AG08395 (cell line): ENCODE data around the gene TUSC2.
A peak's percentile ranks its signal among the peaks of the same experiment; 100 is the strongest.

ENCODE experiments used
- DNase-seq: peaks from one replicate; pipeline ENCODE4 v3.0.0; 2012; ENCODE audit warnings: mixed read lengths, low spot score

Gene TUSC2, protein sequence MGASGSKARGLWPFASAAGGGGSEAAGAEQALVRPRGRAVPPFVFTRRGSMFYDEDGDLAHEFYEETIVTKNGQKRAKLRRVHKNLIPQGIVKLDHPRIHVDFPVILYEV

DNA sequence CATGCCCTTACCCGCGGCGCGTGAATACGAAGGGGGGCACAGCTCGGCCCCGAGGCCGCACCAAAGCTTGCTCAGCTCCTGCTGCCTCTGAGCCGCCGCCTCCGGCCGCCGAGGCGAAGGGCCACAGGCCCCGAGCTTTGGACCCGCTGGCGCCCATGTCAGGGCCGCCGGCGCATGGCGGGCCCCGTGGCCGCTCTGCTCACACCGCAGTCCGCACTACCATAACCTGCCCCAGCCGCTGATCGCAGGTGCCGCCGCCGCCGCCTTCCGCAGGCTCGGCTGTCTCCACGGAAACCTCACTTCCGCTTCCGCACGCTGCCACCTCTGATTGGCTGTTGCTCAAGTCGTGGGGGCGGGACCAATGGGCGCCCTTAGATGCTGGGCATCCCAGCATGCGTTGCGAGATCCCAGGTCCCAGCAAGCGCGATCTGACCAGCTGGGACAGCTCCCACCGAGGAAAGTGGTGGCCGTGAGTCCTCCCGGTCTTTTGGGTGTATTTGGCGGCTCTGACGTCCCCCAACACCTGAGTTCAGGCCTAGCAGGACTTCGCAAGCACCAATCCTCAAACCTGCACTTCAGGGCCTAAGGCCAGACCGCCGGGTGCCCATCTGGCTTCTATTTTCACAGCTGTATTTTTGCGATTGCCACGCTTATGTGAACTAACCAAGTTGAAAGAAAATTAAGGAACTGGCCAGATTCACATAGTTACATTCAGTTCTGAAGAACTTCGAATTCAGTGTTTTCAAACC lies at the start of gene TUSC2:
Gene TUSC2 (minus strand): TSS at position 281 of the 749 bp plus-strand sequence. CDS start 124 bp downstream, at position 157.
- peak; percentile 98 for DNase-seq

DNA sequence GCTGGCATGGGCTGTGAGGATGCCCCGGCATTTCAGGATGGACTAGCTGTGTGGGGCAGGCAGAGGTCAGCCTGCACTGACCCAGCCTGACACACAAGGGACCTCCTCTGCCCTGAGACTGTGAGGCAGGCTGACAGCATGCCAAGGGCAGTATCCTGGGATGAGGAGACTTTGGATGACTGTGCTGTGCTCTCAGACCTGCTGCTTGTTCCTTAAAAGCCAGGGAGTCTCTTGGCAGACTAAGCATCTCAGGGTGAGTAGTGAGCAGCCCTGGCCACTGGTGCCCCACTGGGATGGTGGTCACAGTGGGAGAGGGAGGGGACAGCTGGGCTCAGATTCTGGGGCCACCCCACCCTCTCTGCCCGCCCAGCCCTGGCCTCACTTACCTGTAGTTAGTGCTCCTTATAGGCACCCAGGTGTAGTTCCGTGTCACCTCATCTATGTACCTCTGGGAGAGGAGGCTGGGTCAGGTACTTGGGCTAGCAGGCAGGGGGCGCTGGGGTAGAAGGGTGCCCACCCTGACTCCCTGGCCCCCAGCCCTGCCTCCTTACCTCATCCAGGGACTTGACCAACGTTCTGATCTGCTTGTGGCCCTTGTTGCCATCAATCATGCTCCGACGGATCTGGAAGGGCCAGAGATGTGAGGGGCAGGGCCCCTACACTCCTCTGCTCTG lies 47.4 kb upstream of the TUSC2 start:
- DNase-seq: peak; percentile 29

DNA sequence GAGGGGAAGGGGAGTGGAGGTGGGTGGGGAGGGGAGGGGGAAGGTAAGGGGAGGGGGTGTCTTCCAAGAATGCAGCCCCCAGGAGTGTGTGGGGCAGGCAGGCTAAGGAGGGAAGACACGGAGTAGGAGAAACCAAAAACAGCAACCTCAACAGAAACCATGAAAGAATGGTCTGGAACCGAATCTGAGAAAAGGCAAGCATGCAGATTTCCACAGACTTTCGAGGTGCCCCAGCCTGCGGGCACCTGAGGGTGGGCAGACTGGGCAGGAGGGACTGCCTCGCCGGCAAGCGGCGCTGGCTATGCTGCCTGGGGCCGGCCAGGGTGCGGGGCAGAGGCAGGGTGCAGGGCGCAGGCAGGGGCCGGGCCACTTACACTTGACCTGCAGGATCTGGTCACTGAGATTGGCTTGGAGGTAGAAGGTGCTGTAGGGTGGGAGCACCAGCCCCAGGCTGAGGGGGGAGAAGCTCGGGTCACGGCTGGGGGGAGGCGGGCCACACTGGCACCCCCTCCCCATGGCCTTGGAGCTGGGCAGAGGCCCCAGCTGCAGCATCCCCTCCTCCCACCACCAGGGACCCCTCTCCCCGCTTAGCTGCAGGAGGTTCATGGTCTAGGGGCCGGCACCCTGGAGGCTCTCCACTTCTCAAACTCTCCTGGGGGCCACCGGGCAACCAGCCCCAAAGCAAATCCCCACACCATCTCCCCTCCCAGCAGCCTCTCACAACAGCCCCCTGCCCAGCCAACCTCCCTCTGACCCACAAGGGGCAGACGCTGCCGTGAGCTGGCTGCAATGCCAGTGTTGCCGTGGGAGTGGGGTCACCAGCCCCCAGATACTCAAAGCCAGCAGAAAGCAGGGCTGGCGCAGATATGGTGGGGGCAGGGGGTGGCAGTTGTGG lies 46.6 kb upstream of the TUSC2 start:
- DNase-seq: no peak

DNA sequence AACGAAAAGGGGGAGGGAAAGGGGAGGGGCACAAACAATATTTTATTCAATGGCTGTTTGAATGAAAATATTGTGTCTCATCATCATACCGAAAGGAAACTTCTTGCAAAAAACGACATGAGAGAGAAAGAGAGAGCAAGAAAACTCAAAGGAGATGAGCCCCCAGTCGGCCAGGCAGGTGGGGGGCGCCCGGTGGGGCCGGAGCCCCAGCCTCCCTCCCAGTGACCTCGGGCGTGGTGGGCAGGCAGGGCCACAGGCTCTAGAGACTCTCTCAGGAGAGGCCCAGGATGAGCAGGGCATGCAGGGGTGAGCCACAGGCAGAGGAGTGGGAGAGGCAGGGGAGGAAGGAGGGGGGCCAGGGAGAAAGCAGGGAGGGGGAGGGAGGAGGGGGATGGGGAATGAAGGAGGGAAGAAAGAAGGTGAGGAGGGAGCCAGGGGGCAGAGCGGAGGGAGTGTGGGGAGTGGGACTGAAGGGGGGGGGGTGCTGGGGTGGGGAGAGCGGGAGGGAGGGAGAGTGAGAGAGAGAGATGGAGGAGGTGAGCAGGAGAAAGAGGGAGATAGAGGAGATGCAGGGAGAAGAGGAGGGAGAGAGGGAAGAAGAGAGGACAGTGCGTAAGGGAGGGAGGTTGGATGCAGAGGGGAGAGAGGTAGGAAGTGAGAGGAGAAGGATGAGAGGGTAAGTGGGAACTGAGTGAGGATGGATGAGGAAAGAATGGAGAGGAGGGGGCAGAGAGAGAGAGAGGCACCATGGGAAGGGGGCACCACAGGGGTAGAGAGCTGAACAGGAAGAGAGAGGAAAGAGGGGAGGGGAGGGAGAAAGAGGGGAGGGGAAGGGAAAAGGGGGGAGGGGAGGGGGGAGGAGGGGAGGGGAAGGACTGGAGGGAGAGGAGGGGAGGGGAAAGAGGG lies 45.4 kb upstream of the TUSC2 start:
- DNase-seq: no peak

DNA sequence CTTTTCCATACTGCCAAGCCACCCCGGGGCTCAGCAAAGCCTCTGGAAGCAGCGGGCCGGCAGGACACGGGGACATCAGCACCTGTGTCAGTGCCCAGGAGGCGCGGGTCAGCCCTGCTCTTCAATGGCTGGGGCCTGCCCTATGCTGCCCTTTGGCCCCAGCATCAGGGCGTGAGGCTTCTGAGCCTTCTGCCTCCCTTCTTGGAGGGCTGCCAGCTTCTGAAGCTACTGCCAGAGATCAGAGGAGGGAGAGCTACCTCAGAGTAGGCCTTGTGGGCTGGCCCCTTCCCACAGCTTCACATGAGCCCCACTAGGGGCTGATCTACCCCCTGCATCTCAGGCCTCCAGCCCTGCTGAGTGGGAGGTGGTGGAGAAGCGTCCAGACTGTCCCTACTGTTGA lies 44.3 kb upstream of the TUSC2 start:
- no peak for DNase-seq

DNA sequence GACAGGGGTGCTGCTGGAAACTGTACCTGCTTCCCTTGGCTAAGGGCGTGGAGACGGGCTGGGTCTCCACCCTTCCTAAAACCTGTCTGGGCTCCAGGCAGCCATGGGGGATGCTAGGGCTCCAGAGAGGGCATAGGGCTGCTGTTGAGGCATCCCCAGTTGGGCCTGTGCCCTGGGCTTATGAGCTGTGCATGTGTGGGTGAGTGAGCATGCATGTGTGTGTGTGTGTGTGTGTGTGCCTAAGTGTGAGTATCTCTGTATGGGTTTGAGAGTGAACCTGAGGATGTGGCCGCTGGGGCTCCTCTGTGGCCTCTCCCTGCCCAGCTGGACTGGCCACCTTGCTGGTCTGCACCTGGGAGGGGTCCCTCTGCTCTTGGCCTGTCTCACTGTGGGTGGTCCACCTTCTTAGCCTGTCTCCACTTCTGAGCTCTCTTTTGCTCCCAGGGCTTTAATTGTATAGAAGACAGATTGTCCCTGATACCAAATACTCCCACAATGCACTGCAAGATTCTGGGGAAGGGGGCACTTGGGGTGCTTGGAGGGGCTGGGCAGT lies 43.2 kb upstream of the TUSC2 start:
- no peak for DNase-seq

DNA sequence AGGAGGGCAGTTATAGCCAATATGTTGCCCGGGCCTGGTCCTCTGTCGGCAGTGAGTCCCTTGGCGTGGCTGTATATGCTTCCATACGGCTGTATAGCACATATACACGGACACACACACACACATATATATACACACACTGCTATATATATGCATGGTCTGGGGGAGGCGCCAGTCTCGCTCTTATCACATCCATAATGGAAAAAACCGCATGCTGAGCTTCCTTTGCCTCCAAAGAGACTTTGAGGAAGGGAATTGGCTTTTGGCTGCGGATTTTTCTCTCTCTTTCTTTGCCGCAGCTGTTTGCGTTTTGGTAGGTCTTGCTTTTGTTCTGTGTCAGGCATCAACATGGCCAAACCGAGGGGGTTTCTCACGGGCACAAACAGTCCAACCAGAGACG lies 42.6 kb upstream of the TUSC2 start:
- no peak for DNase-seq

DNA sequence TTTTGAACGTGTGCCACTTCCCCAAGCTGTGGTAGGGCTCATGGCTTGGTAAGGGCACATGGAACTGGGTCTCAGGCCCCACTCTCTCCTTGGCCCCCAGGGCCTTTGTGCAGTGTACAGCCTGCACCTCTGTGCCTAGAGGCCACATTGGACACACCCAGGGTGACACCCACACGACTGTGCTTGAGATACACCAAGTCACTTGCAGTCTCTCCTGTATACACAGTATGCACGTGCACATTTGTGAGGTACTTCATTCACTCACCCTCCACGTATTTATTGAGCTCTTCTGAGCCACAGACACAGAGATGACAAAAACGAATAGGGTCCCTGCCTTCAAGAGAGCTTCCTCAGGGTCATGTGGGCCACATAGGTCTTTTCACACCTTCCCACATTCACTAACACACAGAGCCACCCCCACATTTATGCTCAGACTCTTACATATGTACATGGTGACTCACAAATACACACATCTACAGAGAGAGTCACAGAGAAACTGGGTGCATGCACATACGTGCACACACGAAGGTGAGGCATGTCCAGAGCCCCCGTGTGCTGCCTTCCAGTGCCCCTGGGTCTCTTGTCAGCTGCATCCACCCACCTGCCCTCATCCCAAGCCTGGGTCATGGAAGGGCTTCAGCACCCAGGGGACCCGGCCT lies 41.1 kb upstream of the TUSC2 start:
- no peak for DNase-seq

DNA sequence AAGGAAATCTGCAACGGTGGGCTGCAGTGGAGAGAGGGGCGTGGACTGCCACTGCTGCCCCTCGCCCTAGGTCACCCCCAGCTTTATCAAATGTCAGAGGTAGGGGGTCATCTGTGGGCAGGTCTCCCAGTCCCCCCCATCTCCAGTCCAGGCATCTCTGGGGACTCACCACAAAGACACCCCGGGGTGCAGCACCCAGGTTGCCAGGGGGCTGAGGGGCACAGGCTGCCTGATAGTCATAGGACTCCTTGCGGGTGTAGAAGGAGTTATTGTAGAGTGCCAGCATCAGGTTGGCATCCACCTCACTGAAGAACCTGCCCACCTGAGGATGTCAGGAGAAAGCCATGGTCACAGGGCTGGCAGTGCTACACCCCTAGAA lies 37.8 kb upstream of the TUSC2 start:
- DNase-seq: no peak

DNA sequence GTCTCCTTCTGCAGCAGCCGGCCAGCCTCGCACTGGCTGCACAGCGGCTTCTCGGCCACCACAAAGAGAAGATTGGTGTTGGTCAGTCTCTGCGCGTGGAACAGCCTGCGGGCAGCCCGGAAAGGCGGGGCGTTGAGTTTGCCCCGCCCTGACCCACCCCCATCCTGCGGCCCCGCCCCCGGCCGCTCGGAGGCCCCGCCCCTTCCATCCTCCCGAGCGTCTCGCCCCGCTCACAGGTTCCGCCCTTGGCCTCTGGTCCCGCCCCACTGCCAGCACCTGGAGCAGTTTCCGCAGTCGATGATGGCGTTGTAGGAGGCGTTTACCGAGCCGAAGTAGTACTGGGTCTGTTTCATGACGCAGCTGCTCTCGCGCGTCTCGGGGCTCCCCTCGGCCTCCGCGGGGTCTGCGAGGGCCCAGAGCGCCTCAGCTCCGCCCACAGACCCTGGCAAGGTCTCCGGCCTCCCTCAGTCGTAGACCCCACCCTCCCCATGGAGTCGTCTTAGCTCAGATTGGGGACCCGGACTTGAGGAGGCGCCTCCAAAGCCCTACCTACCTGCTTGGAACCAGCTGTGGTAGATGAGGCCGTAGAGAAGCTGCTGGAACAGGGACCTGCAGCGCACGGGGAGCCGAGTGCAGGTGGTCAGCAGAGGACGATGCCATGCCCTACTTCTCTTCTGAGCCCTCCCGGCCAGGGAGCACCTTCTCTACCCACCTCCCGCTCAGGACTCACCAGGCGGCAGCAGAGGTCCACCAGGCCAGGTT lies 37.2 kb upstream of the TUSC2 start:
- DNase-seq: peak; percentile 93

DNA sequence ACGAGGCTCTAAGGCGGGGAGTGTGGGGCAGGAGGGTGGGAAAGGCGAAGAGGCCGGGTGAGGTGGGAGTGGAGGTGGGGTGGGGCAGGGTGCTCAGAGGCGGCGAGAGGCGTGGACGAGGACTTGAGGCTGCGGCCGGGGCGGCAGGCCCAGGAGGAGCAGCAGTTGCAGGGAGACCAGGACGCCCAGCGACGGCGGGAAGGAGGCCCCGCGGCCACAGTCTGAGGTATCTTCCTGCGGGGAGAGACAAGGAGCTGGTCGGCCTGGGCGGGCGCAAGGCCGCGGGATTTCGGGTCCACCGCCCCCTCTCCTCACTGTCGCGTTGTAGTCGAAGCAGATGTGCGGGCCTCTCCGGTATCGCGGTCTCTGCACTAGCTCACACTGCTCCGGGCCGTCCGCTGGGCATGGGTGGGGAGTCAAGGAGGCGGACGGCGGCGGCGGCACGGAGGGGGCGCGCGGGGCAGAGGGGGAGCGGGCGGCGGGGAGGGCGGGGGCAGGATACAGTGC lies 36.6 kb upstream of the TUSC2 start:
- DNase-seq: peak; percentile 34

DNA sequence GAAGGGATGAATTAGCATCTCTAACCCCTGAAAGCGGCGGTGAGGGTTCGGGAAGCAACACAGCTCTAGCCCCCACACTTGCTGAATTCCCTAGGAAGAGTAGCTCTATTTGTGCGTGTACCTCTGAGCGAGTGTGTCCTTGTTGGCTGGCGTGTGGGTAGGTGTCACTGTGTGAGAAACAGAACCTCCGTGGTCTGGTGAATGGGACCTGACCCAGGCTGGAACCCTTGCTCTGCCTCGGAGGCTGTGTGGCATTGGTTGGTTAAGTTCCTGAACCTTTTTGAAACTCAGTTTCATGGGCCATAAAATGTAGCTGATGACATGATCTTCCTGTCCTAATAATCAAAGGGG lies 31.7 kb upstream of the TUSC2 start:
- no peak for DNase-seq

DNA sequence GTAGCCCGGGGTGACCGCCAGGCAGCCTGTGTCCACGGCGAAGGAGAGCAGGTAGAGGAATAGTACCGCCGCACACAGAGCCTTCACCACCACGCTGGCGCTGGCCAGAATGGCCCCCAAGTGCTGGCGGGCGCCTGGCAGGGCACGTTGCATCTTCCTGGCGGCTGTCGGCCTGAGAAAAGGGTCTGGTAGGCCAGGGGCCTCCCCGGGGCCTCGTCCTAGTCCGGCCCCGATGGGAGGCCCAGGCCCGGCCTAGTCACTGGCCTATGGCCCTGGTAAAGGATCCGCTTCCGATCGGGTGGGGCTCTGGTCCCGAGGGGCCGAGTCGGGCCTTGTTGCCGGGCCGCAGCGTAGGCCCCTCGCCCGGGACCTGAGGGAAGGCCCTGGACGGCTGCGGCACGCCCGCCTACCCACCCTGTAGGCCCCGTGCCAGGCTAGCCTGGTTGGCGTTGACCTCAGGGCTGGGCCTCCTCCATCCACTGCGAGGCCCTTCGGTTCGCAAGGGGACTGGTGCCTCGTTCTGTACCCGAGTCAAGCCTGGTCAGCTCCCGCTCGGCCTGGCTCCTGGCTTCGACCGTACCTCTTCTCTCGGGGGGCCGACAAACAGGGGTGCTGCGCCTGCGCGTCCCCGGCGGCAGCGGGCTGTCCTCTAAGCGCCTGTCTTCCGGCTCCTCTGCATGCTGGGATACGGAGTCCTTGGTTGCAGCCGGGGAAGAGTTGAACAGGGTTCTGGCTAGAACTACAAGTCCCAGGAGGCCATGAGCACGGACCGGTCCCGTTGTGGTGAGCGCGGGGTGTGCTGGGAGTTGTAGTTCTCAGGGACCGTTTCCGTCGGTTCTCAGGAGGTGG lies 31.1 kb upstream of the TUSC2 start, which contains the start of gene TMEM115:
Gene TMEM115 (minus strand): TSS at position 611 of the 849 bp plus-strand sequence. CDS start 458 bp downstream, at position 153.
- peak; percentile 99 for DNase-seq

DNA sequence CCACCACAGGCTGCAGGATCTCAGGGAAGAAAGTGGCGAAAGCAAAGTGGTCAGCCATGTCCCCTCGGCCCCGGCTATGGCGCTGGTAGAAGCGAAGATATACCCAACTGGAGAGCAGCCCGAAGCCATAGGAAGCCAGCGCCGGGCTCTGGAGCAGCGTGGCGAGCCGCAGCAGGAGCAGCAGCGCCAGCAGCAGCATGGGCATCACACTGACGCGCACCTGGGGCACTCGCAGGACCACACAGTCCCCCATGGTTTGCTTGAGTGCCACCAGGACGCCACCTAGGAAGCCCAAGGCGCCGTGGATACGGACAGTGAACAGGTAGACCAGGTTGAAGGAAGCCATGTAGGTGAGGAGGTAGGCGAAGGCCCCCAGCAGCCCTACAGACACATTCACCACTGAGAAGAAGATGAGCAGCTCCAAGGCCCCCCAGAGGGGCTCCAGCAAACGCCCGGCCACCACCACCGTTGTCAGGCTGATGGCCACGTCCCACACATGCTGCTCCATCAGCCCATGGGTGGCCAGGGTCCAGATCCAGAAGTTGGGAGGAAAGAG lies 30.4 kb upstream of the TUSC2 start:
- no peak for DNase-seq

DNA sequence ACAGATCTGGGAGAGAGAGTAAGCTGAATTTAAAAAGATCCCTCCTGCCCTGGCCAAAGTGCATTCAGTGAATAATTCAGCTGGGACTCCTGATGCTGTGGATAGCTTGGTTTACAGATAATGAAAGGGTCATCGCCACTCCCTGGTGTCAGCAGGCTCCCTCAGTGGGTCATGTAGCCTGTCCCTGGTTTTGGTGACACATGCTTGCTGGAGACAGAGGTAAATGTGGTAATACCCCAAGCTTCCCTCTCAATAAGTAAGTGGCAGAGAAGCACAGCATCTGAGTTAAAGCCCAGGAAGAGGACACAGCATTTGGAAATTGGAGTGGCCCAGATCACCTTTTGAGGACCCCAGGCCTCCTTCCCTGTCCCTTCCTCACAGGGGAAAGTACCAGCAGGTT lies 29.5 kb upstream of the TUSC2 start:
- DNase-seq: no peak

DNA sequence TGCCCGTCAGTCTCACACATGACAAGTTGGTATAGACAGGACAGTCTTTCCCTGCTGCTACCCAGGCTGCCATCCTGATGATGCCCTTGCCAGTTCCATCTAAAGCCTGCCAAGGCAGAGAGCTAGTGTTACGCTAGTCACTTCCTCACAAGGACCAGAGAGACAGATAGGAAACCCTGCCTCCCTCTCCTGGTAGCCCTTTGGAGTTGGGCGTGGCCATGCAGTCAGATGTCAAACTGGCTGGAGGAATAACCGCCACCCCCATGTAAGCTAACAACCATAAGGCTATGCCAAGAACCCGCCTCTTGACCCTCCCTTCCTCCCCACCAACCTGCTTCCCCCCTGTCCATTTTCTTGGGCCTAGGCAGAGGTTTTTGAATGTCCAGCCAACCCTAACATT lies 28.5 kb upstream of the TUSC2 start:
- DNase-seq: peak; percentile 41

DNA sequence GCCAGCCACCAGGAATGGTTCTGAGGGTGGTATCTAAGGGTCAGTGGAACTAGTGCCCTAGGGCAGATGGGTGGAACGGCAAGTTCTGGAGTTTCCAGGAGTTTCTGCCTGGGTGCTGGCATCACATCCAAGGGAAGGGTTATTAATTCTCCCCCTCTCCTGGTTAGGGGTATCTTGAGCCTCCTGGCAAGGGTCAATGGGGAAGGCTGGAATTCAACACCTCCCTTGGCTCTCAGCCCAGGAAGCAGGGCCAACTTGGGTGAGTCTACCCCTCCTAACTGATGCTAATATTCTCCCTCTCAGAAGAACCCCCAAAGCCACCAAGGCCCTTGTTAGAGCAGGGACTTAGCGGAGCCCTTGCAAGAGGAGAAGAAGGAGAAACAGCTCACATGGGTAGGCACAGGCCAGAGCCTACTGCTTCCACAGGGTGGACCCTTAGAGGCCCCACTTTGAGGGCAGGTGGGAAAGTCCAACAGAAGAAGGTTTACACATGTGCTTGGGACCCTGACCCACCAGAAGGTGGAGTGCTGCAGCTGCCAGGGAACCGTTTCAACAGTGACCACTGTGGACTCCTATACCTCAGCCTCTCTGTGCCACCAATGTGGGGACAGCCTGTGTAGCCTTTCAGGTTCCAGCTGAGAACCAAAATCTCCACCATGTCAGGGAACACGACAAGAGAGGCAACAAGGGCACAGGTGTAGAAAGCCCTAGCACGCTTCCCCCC lies 28.0 kb upstream of the TUSC2 start:
- DNase-seq: no peak

DNA sequence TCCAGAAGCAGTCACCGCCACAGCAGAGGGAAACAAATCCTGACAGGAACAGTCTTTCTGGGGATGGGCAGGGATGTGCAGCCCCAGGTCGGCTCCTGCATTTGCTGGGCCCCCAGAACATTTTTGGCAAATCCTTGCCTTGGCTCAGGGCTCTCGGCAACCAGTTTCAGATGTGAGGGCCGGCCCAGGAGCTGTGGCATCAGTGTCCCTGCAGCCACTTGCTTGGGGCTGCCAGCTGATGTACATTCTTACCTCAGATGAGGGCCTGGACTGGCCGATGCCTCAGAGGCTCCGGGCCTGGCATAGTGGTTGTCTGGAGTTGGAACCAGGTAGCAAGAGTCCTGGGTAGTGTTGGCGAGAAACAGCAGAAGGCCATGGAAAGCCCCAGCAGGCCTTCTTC lies 26.8 kb upstream of the TUSC2 start:
- DNase-seq: no peak
